HepG2 (cell line): ENCODE measurements around the gene ASXL1. TPM values are rescaled to one million over a fixed set of nuclear protein-coding genes. Genes with fewer than 3 reads are reported as not detected.
A peak's percentile ranks its signal among the peaks of the same experiment; 100 is the strongest.

ENCODE experiments used
- ATM ChIP-seq: fragments of 450-650 bp; IDR thresholded peaks from 2 replicates; pipeline ENCODE4 v1.7.1; 2017; ENCODE audit warnings: mild to moderate bottlenecking, borderline replicate concordance
- E2F1 ChIP-seq: sonication (generic); formaldehyde crosslinking; IDR thresholded peaks from 2 replicates; pipeline ENCODE4 v1.5.0; 2020; ENCODE audit warnings: missing genetic modification reagents
- ETV5 ChIP-seq: IDR thresholded peaks from 2 replicates; pipeline ENCODE4 v1.6.1; 2018; ENCODE audit warnings: missing biosample characterization, missing genetic modification reagents, inconsistent platforms, borderline replicate concordance
- FOXA1 ChIP-seq, 2 experiments: fragments of 450-650 bp in 1 of 2; sonication (generic) in 1 of 2; formaldehyde crosslinking in 1 of 2; IDR thresholded peaks; 2 replicates each; pipeline versions ENCODE4 v1.4.0 to v1.6.1; 2016 to 2020; ENCODE audit warnings: missing genetic modification reagents in 1 of 2
- HDAC2 ChIP-seq: sonication (generic); formaldehyde crosslinking; IDR thresholded peaks from 2 replicates; pipeline ENCODE4 v1.4.0; 2020; ENCODE audit warnings: missing genetic modification reagents
- HNF4A ChIP-seq: sonication (generic); formaldehyde crosslinking; IDR thresholded peaks from 2 replicates; pipeline ENCODE4 v1.4.0; 2020; ENCODE audit warnings: missing genetic modification reagents
- MEIS1 ChIP-seq: sonication (generic); formaldehyde crosslinking; IDR thresholded peaks from 2 replicates; pipeline ENCODE4 v1.9.0; 2021; ENCODE audit warnings: mild to moderate bottlenecking, missing genetic modification reagents, moderate library complexity, borderline replicate concordance
- MEIS2 ChIP-seq: sonication (generic); formaldehyde crosslinking; IDR thresholded peaks from 2 replicates; pipeline ENCODE4 v1.9.0; 2021; ENCODE audit warnings: mild to moderate bottlenecking, missing genetic modification reagents
- MIXL1 ChIP-seq: IDR thresholded peaks from 2 replicates; pipeline ENCODE4 v1.6.1; 2016
- RAD51 ChIP-seq: fragments of 450-650 bp; IDR thresholded peaks from 2 replicates; pipeline ENCODE4 v1.6.1; 2016; ENCODE audit warnings: borderline replicate concordance
- SMAD1 ChIP-seq: sonication (generic); formaldehyde crosslinking; IDR thresholded peaks from 2 replicates; pipeline ENCODE4 v1.4.0; 2020; ENCODE audit warnings: missing genetic modification reagents, low read depth, mild to moderate bottlenecking, borderline replicate concordance
- SRY ChIP-seq: sonication (generic); formaldehyde crosslinking; IDR thresholded peaks from 2 replicates; pipeline ENCODE4 v1.8.0; 2022; ENCODE audit warnings: mild to moderate bottlenecking, missing genetic modification reagents
- ZBTB4 ChIP-seq: sonication (generic); formaldehyde crosslinking; IDR thresholded peaks from 2 replicates; pipeline ENCODE4 v1.4.0; 2020; ENCODE audit warnings: missing genetic modification reagents, mild to moderate bottlenecking, borderline replicate concordance
- polyA plus RNA-seq, 8 experiments: library from polyadenylated mRNA; depleted of rRNA in 3 of 8; stranded (reverse) in 7 of 8; unstranded in 1 of 8; fragments of >200 nt; fragmentation: Illumina TruSeq in 4 of 8; extraction: Trizol in 4 of 8; gene quantifications; 2 replicates each; pipeline versions ENCODE4 v1.2.1 to v1.2.3, GENCODE V29; 2011 to 2016; ENCODE audit warnings: low read depth in 4 of 8, missing spikeins in 1 of 8, mixed read lengths in 1 of 8; ENCODE audit not compliant: insufficient read depth in 1 of 8
- total RNA-seq, 5 experiments: library from RNA; depleted of rRNA; stranded (reverse); fragments of >200 nt; fragmentation: Illumina TruSeq; extraction: Trizol; gene quantifications; 2 replicates each; pipeline ENCODE4 v1.2.3, GENCODE V29; 2016; ENCODE audit warnings: low read depth in 1 of 5

ASXL1 gene
- total and polyA plus RNA-seq, 2 of the 13 experiments (the other 11 are each of a cell fraction or from before 2014, with no cell fraction given), result 62.1 to 74.8 TPM

GRCh38 chr20:32353848-32354496 lies 4.2 kb upstream of the ASXL1 start (continued):
- no peak for TF ChIP-seq FOXA1 (IDR thresholded peaks at IDR 0.05)
- TF ChIP-seq FOXA1 (CRISPR knock-in tag; IDR thresholded peaks at IDR 0.05), result 0 out of 2 replicates have a peak, but pooled peaks have one; percentile 15
- no peak for TF ChIP-seq MIXL1 (CRISPR knock-in tag)
- no peak for TF ChIP-seq E2F1
- TF ChIP-seq SMAD1 (CRISPR knock-in tag), result no peak
- 0 out of 2 replicates have a peak, but pooled peaks have one; percentile 11 for TF ChIP-seq ZBTB4 (CRISPR knock-in tag)
- no peak for TF ChIP-seq ETV5
- TF ChIP-seq ATM, result no peak
- peak; percentile 56 for TF ChIP-seq HNF4A (CRISPR knock-in tag)
- no peak for TF ChIP-seq SRY (CRISPR knock-in tag)
- no peak for TF ChIP-seq MEIS2 (CRISPR knock-in tag)
- no peak for TF ChIP-seq HDAC2
- TF ChIP-seq MEIS1 (CRISPR knock-in tag), result no peak
- no peak for TF ChIP-seq RAD51
